Ovary (tissue), 3 donors: Measurements from ENCODE around the gene KL.

Experiments
- CTCF ChIP-seq, 3 donors: fragments of 450-650 bp in 2 of 3; fragments of 200-600 bp in 1 of 3; IDR thresholded peaks; one replicate each; pipeline versions ENCODE4 v1.5.1 to v1.8.0; 2016 to 2022; ENCODE audit warnings: antibody characterized with exemption in 3 of 3, mild to moderate bottlenecking in 1 of 3
- EP300 ChIP-seq: sonication (generic); formaldehyde crosslinking; IDR thresholded peaks from one replicate; pipeline ENCODE4 v1.6.1; 2017; ENCODE audit warnings: antibody characterized with exemption
- donor health status: DM: no; HTN: no; CAD: no.

- TF ChIP-seq CTCF (IDR thresholded peaks at IDR 0.05) (no peak), EP300 (no peak)
These were observed 33.2 kb upstream of the KL start for GRCh38 chr13:32983058-32983457.
